Epithelial cell of proximal tubule (primary cell): ENCODE measurements around the gene ZNRF4. TPM values are rescaled to one million over a fixed set of nuclear protein-coding genes. Genes with fewer than 3 reads are reported as not detected.

Experiments used
- DNase-seq: peaks from one replicate; pipeline ENCODE4 v3.0.0-alpha.2; 2011; ENCODE audit warnings: low read depth
- H3K4me3 ChIP-seq: 2 replicates; pipeline ENCODE4 v1.5.1; 2011; ENCODE audit warnings: low read depth, mild to moderate bottlenecking, low read length
- CTCF ChIP-seq: conservative IDR thresholded peaks from 2 replicates; pipeline ENCODE4 v1.5.1; 2012; ENCODE audit warnings: low read depth, mild to moderate bottlenecking, low read length
- total RNA-seq: library from RNA; depleted of rRNA; stranded (reverse); fragments of >200 nt; gene quantifications from 2 replicates; pipeline ENCODE4 v1.2.3, GENCODE V29; 2015

Gene ZNRF4
- total RNA-seq, 1 donor from 2014 or later: not detected

- H3K4me3 ChIP-seq: no peak overlapping the region
- DNase-seq: no peak
- no peak for TF ChIP-seq CTCF
These were observed 43.8 kb downstream of the ZNRF4 start for GRCh38 chr19:5498830-5499550.

- TF ChIP-seq CTCF: no peak
- DNase-seq: no peak
- H3K4me3 ChIP-seq: no peak overlapping the region
These were observed 46.7 kb downstream of the ZNRF4 start for GRCh38 chr19:5501907-5502306.

DNA sequence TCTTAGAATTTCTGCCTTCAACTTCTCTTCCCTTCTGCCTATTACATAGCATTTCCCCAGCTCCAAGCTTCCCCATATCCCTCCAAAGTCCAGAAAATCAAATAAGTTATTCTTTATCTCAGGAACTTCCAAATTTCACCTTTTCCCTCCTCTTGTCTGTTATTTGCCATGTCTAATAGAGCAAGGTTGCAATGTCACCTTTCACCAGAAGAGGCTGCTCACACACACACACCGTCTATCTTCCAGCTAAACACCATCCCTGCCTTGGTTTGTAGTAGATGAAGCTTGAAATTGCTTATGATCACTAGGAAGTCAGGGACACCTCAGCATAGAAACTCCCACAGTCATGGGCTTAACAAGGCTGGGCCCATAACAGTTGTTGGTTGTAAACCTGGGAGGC is 48.4 kb downstream of the ZNRF4 start:
- peak; percentile 30 for TF ChIP-seq CTCF
- DNase-seq: no peak
- no peak overlapping the region for H3K4me3 ChIP-seq

- H3K4me3 ChIP-seq: no peak overlapping the region
- no peak for DNase-seq
- peak; percentile 27 for TF ChIP-seq CTCF
These were observed 48.9 kb downstream of the ZNRF4 start for GRCh38 chr19:5504114-5504513.

Other genes starting within 250 kb of the ZNRF4 start
- 9.3 and 31.9 TPM in 2 replicates for gene PTPRS, start 114.6 kb upstream of the ZNRF4 start, total RNA-seq
- 0.36 TPM in 1 of 2 replicates, not detected in the other for gene TINCR, start 112.5 kb downstream of the ZNRF4 start, total RNA-seq
- 17.6 and 20.5 TPM in 2 replicates for gene SAFB2, start 167.4 kb downstream of the ZNRF4 start, total RNA-seq
- gene SAFB, start 167.7 kb downstream of the ZNRF4 start, total RNA-seq: 58.6 and 65.6 TPM in 2 replicates
- gene MICOS13, start 225.1 kb downstream of the ZNRF4 start, total RNA-seq: 61.2 and 67.6 TPM in 2 replicates
- 4.3 and 13.5 TPM in 2 replicates for gene HSD11B1L, start 225.6 kb downstream of the ZNRF4 start, total RNA-seq
- 808 and 1,224 TPM in 2 replicates for gene RPL36, start 234.9 kb downstream of the ZNRF4 start, total RNA-seq